Measurements from ENCODE around the gene SLC12A9.

Gene SLC12A9

DNA sequence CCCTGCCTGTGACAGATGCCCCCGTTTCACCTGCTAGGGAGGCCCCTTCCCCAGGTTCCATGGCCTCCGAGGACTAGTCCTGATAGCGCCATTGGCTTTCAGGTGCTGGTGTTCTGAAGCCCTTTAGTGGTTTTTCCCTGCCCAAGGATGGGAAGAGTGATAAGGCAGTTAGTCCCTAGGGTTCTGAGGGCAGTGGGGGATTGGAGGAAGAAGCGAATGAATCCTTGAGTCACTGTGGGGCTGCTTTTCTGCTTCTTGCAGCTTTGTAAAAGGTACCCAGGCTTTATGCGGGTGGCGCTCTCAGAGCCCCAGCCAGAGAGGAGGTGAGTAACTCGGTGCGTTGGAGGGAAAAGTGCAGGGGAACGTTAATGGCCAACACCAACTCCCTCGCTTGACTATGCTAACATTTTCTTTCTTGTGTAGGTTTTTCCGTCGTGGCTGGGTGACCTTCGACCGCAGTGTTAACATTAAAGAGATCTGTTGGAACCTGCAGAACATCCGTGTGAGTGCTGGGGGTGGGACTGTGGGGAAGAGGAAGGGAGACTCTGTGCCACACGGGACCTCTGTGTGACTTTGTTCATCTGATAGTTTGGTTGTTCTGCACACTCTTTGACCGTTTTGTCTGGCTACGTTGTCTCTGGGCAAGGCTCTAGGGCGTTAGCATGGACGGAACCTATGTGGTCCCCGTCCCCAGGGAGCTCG, 33.1 kb downstream of the SLC12A9 start:
- no peak for DNase-seq (ENCODE audit: low spot score)

DNA sequence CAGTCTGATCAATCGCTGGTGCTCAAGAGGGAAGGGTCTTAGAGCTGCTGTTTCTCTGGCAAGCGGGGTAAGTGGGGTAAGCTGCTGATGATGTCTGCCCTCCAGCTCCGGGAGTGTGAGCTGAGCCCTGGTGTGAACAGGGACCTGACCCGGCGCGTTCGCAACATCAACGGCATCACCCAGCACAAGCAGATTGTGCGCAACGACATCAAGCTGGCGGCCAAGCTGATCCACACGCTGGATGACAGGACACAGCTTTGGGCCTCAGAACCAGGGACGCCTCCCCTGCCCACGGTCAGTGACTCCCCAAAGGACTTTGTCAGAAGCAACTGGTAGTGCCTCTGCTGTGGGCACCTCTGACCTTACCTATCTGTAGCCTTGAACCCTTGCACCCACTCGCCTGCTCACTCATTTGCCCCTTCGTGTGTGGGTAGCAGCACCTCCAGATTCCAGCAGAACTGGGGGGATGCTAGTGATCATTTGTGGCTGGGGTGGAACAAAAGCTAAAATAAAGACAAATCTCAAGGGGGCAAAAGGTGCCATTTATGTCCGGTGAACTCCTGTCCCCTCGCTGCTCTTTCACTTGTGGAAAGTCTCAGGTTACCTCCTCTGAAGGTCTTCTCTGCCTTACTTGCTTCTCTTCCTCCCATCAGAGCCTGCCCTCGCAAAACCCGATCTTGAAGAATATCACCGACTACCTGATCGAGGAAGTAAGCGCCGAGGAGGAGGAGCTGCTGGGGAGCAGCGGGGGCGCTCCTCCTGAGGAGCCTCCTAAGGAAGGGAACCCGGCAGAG, 33.8 kb downstream of the SLC12A9 start:
- DNase-seq (ENCODE audit: low spot score): no peak

DNA sequence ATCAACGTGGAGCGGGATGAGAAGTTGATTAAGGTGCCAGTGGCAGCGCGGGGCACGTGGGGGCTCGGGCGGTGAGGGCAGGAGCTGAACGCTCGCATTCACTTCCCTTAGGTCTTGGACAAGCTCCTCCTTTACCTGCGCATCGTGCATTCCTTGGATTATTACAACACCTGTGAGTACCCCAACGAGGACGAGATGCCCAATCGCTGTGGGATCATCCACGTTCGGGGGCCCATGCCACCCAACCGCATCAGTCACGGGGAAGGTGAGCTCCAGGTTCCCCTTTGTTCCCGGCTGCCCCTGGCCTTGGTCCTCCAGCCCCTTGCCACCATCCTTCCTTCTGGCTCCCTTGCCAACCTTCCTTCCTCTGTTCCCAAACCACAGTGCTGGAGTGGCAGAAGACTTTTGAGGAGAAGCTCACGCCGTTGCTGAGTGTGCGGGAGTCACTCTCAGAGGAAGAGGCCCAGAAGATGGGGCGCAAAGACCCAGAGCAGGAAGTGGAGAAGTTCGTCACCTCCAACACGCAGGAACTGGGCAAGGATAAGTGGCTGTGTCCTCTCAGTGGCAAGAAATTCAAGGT, 34.5 kb downstream of the SLC12A9 start:
- no peak for DNase-seq (ENCODE audit: low spot score)

DNA sequence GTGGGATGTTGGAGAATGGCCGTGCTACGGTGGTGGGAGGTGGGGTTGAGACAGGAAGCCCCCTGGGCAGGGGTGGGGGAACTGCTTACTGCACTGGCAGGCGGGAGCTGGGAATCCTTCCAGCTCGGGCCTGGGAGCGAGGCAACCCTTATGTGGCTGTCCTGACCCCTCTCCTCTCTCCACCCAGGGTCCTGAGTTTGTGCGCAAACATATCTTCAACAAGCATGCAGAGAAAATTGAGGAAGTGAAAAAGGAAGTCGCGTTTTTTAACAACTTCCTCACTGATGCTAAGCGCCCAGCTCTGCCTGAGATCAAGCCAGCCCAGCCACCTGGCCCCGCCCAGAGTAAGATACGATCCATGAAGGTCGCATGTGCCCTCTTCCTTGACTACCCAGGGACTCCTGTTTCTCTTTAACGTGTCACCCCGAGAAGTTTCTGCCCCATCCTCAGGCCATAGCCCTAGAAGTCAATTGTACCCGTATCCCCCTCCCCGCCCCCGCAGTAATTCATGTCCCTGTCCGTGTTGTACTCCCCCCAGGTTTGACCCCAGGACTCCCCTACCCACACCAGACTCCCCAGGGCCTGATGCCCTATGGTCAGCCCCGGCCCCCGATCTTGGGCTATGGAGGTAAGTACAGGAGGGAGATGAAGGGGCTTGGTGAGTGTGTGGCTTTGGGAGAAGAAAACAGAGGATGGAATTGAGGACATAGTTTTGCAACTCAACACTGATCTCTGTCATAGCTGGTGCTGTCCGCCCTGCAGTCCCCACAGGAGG, 35.2 kb downstream of the SLC12A9 start:
- no peak for DNase-seq (ENCODE audit: low spot score)

DNA sequence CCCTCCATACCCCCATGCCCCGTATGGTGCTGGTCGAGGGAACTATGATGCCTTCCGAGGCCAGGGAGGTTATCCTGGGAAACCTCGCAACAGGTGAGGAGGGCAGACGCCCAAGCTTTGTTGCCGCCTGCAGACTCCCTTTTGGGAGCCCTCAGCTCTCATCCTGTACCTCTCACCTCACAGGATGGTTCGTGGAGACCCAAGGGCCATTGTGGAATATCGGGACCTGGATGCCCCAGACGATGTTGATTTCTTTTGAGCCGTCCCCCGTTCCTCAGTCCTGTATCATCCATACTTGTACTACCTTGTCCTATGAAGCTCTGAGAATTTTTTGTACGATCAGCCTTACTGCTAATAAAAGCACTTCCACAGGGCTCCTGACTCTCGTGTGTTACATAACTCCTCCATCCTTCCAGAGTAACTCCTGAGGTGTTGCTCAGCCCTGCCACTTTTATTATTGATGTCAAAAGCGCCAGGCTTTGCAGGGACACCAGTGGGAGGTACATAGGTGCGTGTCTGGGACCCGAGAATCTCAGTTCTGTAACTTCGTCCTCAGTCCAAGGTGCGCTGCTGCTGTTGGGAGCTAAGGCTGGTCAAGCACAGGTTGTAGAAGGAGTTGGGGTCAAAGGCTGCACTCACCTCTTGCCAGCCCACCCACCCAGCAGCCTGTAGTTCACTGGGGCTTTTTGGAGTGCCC, 35.9 kb downstream of the SLC12A9 start:
- no peak for DNase-seq (ENCODE audit: low spot score)

DNA sequence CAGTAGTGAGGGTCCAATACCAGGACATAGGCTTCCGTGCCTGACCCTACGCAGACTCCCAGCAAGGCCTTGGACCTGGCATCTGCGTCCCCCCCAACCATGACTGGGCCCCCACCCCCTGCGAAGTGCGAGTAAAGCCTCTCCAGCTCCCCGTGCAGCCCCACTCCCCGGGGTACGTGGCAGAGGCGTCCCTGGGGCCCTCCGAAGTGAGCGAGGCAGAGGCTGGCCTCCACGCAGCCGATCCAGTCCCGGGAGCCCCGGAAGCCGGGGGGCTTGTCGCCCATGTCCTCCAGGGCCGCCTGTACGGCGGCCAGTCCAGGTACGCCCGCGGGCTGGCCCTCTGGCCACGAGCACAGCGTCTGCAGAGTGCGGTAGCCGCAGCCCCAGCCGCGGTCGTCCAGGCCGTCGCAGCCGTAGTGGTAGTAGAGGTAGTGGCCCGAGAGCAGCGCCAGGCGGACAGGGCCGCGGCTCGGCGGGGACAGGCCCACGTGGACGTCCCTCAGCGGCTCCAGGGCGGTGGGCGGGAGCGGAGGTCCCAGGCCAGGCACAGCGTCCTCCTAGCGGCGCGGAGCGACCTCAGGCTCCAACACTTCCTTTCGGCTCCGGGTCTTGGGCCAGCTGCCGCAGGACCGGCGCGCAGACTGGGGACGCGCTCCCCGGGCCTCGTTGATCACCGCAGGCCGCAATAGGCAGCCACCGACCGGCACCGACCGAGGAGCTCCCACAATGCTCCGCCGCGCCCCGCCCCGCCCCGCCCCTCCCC, 36.7 kb downstream of the SLC12A9 start, which contains the start of gene UFSP1:
Gene UFSP1 (minus strand): TSS at position 728 of the 763 bp plus-strand sequence. CDS start 444 bp downstream, at position 284.
- no peak for DNase-seq (ENCODE audit: low spot score)

DNA sequence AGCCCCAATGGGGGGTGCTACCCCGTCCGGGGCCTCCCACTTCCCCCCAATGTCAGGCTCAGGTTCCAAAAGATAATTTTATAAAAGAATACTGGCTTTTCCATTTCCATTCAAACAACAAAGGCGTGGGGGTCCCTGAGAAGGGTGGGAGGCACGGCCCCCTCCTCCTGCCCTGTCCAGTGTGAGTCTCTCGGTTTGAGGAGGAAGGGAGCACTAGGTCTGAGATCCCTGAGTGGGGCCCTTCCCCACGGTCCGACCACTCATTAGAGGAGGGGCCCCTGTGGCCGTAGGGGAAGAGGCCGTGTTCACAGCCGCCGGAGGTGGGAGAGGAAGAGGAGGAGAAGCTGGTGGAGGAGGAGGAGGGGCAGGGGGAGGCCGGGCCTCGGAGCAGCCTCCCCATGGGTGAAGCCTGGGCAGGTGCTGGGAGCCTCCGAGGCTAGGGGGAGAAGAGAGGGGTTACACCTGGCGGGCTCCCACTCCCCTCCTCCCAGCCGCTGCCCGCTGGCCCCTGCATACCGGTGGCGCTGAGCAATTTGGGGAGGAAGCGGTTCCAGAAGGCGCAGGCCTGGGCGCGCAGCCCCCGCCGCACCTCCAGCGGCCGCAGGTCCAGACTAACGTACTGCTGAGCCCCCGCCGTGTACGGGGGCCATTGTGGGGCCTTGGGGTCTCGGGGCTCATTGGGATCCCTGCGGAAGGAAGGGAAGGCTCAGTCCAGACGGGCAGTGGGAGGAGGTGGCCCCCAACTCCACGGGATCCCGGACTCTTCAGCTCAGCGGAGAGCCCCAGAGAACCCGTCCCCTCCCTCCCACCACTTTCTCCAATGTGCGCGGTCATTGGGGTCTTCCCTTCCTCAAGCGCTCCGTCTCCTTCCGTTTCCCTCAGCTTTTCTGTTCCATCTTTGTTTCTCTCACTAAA, 38.4 kb downstream of the SLC12A9 start:
- DNase-seq (ENCODE audit: low spot score): no peak

DNA sequence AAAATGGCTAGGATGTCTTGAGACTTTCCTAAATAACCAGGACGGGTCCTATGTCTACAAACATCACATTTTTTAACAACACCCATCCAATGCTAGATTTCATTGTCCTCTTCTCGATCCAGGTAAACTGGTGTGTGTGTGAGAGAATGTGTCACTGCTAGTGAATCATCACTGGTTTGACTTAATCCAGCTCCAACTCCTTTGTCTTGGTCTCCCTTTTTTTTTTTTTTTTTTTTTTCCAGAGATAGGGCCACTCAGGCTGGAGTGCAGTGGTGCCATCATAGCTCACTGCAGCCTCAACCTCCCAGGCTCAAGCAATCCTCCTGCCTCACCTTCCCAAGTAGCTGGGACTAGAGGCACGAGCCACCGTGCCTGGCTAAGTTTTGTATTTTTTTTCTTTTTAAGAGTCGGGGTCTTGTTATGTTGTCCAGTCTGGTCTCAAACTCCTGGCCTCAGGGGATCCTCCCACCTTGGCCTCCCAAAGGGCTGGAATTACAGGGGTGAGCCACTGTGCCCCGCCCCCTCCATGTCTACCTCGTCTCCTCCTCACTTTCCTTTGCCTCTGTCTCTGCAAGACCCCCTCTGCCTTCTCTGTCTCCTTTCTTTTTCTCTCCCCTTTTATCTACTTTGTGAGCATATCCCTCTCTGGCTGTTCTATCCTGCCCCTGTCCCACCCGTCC, 39.2 kb downstream of the SLC12A9 start:
- no peak for DNase-seq (ENCODE audit: low spot score)

DNA sequence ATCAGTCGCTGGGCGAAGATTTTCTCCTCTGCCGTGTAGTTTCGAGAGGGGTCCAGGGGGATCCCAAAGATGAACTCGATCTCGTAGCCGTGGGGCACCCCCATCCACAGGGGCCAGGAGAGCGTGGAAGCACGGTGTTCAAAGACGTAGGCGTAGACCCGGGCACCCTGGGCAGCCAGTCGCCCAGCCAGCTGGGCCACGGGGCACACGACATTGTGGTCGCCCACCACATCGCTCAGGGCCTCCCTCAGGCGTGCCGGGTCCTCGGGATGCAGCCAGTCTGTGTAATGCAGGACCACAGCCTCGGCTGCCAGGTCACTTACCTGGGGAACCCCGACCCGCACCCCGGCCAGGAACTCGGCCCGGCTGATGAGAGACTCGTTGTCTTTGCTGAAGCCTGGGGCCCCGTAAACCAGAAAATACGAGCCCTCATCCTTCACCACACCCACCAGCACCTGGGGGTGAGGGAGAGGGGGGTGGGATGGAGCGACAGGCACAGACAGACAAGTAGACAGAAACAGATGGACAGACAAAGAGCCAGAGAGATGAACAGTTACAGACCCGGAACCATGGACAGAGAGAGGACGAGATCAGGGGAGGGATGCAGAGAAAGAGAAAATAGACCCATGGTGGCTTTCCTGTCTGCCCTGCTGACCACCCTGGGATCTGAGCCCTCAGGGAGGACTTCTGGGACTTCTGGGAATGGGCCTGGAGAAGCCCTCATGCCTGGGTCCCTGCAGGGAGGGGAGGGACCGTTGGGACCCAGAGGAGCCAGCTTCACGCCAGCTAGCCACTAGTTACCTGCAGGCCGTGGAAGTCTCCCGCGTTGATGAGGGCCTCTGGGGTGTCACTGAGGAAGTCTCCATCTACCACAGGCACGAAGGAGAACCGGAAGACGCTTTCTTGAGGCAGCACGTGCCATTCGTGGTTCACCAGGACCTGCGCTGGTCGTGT, 40.1 kb downstream of the SLC12A9 start:
- DNase-seq (ENCODE audit: low spot score): no peak

DNA sequence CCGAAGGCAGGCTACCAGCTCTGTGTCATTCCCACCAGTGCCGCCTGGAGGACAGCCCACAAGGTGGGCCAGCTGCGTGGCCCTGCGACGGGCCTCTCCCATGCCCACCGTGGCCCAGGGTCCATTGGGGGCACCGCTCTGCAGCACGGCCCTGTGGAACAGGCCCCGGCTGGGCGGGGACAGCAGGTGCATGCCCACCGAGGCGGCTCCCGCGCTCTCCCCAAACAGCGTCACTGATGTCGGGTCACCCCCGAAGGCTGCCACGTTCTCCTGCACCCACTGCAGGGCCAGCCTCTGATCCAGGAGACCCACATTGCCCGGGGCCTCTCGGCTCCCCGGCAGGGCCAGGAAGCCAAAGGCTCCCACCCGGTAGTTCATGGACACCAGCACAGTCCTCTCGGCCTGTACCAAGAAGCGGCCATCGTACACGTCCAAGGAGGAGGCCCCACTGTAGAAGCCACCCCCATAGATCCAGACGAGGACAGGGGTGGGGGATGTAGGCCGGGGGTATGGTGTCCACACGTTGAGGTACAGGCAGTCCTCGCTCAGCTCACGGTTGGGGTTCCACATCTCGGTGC, 40.9 kb downstream of the SLC12A9 start:
- DNase-seq (ENCODE audit: low spot score): no peak

DNA sequence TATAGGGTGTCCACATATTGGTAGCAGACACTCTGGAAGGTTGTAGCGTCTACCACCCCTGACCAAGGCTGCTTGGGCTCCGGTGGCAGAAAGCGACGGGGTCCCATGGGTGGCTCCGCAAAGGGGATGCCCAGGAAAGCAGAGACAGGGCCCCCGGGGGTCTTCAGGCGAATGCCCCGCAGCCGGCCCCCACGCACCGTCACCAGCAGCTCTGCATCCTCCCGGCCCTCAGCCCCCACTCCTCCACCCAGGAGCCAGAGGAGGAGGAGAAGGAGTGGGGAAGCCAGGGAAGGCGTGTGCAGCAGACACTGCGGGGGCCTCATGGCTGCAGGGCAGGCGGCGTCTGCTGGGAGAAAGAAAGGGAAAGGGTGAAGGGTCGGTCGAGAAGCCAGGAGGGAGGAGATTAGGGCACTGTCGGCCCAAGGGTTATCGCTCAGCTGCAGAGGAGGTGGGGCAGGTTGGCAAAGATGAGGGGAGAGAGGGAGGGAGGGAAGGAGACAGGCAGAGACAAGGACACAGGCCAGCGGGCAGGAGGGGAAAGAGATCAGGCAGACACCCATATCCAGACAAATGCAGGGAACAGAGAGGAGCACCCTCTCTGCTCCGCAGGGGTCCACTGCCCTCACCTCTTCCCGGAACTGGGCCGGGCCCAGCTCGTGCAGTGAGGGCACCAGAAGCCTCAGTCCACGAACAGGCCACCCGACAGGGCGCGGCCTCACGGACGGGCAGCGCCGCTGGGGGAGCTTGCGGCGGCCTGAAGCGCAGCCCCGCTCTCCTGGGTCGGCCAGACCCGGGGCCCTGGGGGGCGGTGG, 41.6 kb downstream of the SLC12A9 start:
- DNase-seq (ENCODE audit: low spot score): no peak

DNA sequence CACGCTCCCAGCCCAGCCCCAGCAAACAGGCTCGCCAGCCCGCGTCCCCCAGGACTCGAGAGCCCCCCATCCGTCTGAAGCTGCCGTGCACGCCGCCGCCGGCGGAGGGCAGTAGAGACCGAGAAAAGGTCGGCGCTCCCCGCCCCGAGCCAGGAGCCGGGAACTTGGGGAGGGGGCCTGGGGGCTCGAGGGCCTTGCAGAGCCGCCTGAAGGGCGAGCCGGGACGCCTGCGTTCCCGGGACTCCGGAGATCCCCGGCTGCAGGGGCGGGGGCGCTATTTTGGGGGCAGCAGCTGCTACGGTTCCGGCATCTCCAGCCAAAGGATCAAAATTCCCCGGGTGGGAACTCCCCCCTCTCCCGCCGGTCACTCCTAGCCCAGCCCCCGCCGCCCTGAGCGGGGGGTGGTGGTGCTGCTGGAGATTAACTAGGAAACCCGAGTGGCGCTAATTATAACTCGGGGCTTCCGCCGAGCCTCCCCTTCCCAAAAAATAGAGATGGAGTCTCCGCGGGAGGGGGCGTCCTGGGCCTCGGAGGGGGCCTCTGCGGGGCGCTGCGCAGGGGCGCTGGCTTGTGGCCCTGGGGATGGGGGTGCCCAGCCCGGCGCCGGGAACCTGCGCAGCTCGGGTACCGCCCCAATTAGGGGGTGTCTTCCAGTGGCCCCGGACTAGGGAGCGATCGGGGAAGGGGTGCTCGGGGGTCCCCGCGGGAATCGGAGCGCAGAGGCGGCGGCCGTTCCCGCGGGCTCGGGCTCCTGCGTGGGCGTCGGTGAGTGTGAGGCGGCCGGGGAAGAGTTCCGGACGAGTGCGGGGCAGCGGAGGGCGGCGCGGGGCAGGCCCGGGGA, 42.6 kb downstream of the SLC12A9 start:
- DNase-seq (ENCODE audit: low spot score): no peak

DNA sequence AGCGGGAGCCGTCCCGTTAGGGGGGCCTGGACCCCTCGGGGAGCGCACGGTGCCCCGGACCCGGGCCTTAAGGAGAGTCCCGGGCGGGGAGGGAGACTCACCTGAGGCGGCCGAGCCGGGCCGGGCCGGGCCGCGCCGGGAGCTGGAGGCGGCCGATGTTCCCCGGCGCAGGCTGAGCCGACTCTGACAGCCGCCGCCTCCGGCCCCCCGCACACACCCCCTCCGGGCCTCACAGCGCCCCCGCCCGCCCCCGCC, 43.1 kb downstream of the SLC12A9 start, which contains the start of gene ACHE:
Gene ACHE (minus strand): TSS at position 188 of the 255 bp plus-strand sequence. CDS start 1,656 bp downstream, outside the sequence.
- DNase-seq (ENCODE audit: low spot score): no peak

DNA sequence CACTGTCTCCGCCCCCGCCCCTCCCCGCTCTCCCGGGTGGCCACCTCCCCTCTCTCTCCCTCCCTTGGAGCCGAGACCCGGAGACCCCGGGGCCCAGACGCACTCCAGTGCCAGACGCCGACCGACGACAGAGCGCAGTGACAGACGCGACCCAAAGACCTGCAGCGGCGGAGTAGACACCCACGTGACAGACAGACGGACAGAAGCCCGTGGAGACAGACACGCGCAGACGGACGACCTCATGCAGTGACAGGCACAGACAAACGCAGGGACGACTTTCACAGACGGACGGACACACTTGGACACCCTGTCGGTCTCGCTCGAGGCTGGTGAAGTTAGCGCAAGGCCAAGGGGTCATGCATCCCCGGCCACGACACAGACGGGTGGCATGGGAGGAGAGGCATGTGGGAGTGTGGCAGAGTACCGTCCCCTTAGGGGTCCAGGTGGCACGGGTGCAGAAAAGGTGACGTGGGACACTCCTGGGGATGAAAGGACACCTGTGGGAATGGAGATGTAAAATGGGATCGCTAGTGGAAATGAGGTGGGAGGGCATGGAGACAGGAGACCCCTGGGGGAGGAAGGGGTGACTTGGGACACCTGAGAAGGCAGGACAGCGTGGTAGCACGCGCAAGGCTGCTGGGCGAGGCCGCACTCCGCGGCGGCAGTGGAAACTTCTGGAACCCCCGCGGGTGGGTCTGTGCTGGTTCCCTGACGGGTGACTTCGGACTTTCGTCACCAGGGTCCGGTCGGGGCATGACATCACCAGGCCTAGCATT, 43.6 kb downstream of the SLC12A9 start:
- DNase-seq (ENCODE audit: low spot score): no peak
